LNCAP (cell line): Measurements from ENCODE around the gene TXK.

Source experiments
- CTCF ChIP-seq: fragments of 450-650 bp; IDR thresholded peaks from 2 replicates; pipeline ENCODE4 v1.5.1; 2017; ENCODE audit warnings: mild to moderate bottlenecking

The TXK gene

DNA sequence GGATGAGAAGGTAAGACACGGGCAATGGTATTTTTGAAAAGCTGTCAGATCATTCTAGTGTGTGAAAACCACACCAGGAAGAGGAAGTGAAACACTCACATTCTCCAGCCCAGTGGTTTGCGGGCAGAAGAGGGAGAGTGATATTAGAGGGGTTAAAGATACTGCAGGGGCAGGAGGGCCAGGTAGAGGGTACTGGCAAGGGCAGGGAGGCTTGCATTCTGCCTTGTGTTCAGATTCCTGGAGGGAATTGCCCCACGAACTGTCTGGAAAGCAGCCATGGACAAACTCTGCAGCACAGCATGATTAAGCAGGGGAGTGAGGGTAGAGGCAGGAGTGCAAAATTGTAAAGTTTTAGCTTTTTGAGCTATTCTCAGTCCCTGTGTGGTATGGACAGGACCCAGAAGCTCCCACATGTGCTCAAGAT, 86.6 kb downstream of the TXK start:
- TF ChIP-seq CTCF: no peak

DNA sequence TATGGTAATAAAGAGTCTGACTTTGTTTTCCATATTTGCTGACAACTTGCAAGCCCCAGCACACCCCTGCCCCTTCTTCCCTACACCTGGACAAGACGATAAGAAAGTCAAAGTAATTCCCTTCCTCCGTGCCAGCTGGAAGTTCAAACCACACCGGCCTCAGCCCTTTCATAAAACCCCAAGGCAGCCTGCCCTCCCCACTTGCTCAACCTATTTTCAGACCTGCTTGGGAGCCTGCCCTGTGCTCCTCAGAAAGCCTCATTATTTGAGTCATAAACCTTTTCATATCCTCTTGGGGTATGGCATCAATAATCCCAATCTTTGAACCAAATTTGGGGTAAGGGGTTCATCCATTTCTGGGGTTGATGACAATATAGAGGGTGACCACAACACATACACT, 88.0 kb downstream of the TXK start:
- TF ChIP-seq CTCF: no peak

DNA sequence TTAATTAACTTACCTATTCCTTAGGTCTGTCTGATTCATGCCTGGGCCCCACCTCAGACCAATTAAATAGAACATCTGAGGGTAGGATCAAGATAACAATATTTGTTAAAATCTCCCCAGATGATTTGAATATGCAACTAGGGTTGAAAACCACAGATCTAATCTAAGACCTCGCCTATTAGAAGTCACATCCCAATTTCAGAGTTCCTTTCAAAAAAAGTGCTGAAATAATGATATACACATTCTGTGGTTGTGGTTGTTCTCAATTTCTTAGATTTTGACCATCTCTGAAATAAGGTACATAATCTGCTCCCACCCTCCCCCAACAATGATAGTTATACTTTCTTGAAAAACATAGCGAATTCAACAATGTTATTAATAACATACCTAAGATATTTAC, 89.8 kb downstream of the TXK start:
- no peak for TF ChIP-seq CTCF

DNA sequence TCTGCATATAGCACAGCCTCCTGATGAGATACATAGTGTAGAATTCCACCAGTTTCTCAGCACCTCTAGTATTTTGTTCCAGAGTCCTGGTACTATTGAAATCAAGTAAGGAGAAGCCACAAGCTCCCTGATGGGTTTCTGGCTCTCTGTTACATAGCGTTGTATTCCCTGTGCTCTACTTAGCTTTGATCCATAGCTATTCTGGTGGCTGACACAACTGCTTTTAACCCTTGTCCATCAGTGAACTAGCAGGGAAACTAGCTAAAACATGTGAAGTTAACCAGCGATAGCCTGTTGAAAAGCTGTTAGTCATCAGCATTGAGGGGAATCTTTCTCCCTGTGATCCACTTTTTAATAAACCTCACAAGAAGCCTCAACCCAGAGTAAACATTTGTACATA, 90.5 kb downstream of the TXK start:
- TF ChIP-seq CTCF: no peak

- no peak for TF ChIP-seq CTCF
These were observed 91.0 kb downstream of the TXK start for GRCh38 chr4:48042979-48043461.

DNA sequence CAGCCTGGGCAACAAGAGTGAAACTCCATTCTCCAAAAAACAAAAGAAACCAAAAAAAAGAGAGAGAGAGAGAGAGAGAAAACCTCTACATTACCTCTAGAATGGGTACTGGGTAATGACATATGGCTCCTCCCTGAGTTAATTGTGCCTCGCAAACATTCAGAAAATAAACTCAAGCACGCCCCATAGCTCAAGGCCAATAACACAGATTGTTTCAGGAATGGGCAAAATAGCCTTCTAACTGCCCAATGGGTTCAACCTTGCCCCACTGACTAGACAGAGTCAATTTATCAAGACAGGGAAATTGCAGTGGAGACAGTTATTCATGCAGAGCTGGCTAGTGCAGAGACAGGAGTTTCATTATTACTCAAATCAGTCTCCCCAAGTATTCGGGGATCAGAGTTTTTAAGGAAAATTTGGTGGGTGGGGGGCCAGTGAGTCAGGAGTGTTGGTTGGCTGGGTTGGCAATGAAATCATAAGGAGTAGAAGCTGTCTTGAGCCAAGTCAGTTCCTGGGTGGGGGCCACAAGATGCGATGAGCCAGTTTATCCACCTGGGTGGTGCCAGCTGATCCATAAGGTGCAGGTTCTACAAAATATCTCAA, 92.4 kb downstream of the TXK start:
- no peak for TF ChIP-seq CTCF

DNA sequence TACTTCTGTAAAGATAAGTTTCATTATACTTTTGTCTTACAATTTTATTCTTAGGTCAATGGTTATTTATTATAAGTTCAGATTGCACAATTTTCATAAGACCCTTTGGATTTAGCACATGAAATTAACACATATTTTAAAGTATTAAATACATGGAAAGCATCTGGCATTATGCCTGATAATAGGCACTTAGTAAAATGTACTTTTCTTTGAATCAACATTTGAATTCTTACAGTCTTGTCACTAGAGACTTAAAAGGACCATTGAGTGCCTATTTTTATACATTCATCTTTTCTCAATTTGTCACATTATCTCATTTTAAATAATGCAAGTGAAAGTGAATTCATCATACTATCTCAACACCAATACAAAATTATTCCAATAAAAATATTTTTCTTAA, 94.5 kb downstream of the TXK start:
- no peak for TF ChIP-seq CTCF

GRCh38 chr4:48038666-48039065, 95.4 kb downstream of the TXK start:
- TF ChIP-seq CTCF: no peak
